Thyroid gland (tissue), 4 donors: ENCODE measurements around the gene CEP83. TPM values are rescaled to one million over a fixed set of nuclear protein-coding genes. Genes with fewer than 3 reads are reported as not detected.

Experiments used
- DNase-seq, 2 donors: peaks; one replicate each; pipeline ENCODE4 v3.0.0-alpha.2; 2019
- H3K27ac ChIP-seq, 3 donors: fragments of 200-600 bp; sonication (generic); 1 replicate in 2 of 3; 2 replicates in 1 of 3; pipeline ENCODE4 v1.5.1; 2016 to 2019; ENCODE audit warnings: mild to moderate bottlenecking in 1 of 3, moderate library complexity in 1 of 3
- H3K27me3 ChIP-seq: fragments of 200-600 bp; sonication (generic); one replicate; pipeline ENCODE4 v1.5.1; 2019
- H3K36me3 ChIP-seq, 2 donors: fragments of 200-600 bp; sonication (generic); one replicate each; pipeline ENCODE4 v1.5.1; 2016 to 2019
- H3K4me1 ChIP-seq, 2 donors: fragments of 200-600 bp; sonication (generic); one replicate each; pipeline ENCODE4 v1.5.1; 2017 to 2019
- H3K4me3 ChIP-seq, 3 donors: fragments of 200-600 bp; sonication (generic); replicated peaks in 1 of 3; 1 replicate in 2 of 3; 2 replicates in 1 of 3; pipeline ENCODE4 v1.5.1; 2016; ENCODE audit warnings: mild to moderate bottlenecking in 1 of 3
- H3K9me3 ChIP-seq: fragments of 200-600 bp; sonication (generic); one replicate; pipeline ENCODE4 v1.5.1; 2017
- POLR2A ChIP-seq, 2 donors: fragments of 450-650 bp; IDR thresholded peaks; one replicate each; pipeline ENCODE4 v1.6.1; 2017; ENCODE audit warnings: antibody characterized with exemption in 2 of 2, mild to moderate bottlenecking in 2 of 2, moderate library complexity in 1 of 2
- WGBS, 2 donors: methylation state at CpG; one replicate each; pipeline ENCODE4 v1.1.5; 2017; 5-methylcytosine and 5-hydroxymethylcytosine counted together
- intact Hi-C: fragments of 100-400 bp; cut with DNase I; formaldehyde crosslinking; loops from one replicate; pipeline ENCODE4 v1.15.1; 2023
- total RNA-seq, 4 donors: library from RNA; depleted of rRNA; stranded (reverse); fragments of >200 nt; gene quantifications; one replicate each; pipeline ENCODE4 v1.2.3, GENCODE V29; 2016
- TF ChIP-seq, protein P1 (sequence below), 6 experiments: fragments of 200-600 bp in 3 of 6; fragments of 450-650 bp in 3 of 6; sonication (generic) in 3 of 6; IDR thresholded peaks; one replicate each; pipeline ENCODE4 v1.5.1; 2016 to 2019; ENCODE audit warnings: antibody characterized with exemption in 6 of 6, mild to moderate bottlenecking in 2 of 6, inconsistent platforms in 1 of 6, moderate library complexity in 1 of 6

CEP83 gene
- total RNA-seq, 4 donors from 2014 or later = 24.1 to 41.9 (median 29.4) TPM

DNA sequence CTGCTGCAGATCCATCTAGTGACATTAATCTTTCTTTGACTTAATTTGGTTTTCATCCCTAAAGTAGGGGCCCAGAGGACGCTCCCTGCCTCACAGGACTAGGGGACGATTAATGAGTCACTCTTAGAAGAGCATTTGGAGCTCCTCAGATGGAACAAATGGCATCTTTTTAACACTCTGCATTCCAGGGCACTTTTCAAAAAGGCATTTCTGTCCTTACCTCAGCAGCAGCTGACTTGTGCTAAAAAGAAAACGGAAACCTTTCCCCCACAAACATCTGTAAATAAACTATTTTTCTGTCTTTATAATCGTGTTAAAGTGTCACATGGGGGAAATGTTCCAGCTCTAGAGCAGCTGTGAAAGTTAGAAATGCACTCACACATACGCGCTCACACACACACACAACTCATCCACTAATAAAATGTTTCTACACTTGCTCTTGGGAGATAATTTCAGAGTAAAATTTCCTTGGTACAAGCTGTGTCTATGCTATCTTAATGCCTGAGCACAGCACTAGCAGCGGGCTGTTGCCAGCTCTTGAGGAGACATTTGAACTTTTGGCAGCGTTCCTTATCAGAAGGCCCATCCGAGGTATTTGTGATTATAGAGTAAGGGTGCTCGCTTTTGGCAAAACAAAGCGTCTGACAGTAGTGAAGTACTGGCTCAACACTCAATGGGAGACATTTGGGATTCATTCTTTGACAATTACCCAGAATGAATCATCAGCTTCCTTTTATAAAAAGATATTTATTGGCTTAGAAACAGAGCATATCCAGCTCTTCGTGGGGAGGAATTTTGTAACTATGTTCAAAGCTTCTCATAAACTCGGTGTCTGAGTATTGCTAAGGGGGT is 170.0 kb downstream of the CEP83 start:
- Histone ChIP-seq H3K4me3 (no peak overlapping the region), H3K36me3 (no peaks in the 10 kb centered on the region), H3K27ac (peak overlapping the region; percentile 53 to 79 (median 79)), H3K27me3 (no peaks in the 10 kb centered on the region), H3K4me1 (peaks cover 15 to 36% of the 10 kb centered on the region in 2 donors), H3K9me3 (no peaks in the 10 kb centered on the region)
- TF ChIP-seq POLR2A (IDR thresholded peaks at IDR 0.05) = no peak
- TF ChIP-seq, protein P1, sequence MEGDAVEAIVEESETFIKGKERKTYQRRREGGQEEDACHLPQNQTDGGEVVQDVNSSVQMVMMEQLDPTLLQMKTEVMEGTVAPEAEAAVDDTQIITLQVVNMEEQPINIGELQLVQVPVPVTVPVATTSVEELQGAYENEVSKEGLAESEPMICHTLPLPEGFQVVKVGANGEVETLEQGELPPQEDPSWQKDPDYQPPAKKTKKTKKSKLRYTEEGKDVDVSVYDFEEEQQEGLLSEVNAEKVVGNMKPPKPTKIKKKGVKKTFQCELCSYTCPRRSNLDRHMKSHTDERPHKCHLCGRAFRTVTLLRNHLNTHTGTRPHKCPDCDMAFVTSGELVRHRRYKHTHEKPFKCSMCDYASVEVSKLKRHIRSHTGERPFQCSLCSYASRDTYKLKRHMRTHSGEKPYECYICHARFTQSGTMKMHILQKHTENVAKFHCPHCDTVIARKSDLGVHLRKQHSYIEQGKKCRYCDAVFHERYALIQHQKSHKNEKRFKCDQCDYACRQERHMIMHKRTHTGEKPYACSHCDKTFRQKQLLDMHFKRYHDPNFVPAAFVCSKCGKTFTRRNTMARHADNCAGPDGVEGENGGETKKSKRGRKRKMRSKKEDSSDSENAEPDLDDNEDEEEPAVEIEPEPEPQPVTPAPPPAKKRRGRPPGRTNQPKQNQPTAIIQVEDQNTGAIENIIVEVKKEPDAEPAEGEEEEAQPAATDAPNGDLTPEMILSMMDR (IDR thresholded peaks at IDR 0.05) = no peak
- WGBS, 2 donors = 27 to 29% methylated on average over 13 of the region's 13 CpGs
- intact Hi-C loops = no loop called here
- peak; percentile 75 for DNase-seq

DNA sequence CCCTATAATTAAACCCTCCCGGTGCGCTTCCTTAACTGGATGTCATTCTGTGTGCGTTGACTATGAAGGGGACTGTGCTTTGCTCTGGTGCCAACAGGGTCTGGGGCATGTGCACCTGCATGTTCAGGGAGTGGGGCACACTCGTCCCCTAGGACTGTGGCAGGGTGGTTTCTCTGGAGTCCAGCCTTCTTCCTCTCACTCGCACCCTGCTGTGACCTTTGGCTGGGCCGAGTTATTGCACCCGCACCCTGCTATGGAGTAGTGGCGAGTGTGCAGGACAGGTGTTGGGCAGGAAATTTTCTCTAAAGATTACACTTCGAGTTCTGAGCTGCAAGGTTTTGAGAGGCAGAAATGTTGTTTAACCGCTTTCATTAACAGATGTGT is 172.4 kb downstream of the CEP83 start:
- no peak for TF ChIP-seq POLR2A (IDR thresholded peaks at IDR 0.05)
- TF ChIP-seq, protein P1 (IDR thresholded peaks at IDR 0.05) = no peak
- DNase-seq = no peak
- intact Hi-C loops = no loop called here
- H3K36me3 ChIP-seq = no peaks in the 10 kb centered on the region
- H3K4me1 ChIP-seq = peaks cover 23 to 47% of the 10 kb centered on the region in 2 donors
- 71 to 80% methylated on average over 10 of the region's 10 CpGs for WGBS, 2 donors
- no peaks in the 10 kb centered on the region for H3K27me3 ChIP-seq
- no peaks in the 10 kb centered on the region for H3K9me3 ChIP-seq
- no peak overlapping the region for H3K27ac ChIP-seq
- no peak overlapping the region for H3K4me3 ChIP-seq

DNA sequence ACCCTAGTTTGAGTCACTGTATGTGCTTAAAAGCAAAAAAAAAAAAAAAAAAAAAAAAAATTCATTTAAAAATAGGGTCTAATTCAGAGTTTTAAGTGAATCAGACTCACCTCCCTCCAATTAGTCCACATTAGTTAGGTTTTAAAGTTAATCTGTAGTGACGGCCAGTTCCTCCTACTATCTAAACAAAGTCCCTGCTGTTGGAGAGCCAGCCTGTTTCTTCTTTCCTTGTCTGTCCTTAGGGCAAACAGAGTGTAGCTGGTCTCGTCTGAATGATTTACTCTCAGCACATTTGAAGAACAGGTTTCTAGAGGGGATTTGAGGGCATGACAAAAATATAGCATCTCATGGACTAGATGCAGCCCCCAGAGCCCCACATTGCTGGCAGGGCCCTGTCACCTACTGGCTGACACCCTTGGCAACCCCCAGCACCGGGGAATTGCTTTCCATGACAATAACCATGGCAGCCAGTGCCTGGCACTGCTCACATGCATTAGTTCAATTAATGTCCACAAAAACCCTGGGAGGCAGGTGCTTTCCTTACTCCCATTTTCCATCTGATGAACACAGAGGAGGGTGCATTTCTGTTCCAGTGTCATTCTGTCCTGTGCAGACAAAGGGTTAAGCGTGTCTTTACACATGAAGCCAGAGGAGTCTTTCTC is 173.0 kb downstream of the CEP83 start:
- H3K36me3 ChIP-seq = no peaks in the 10 kb centered on the region
- H3K4me1 ChIP-seq = peaks cover 25 to 52% of the 10 kb centered on the region in 2 donors
- no peak overlapping the region for H3K27ac ChIP-seq
- DNase-seq = peak in 1 of 2 donors; percentile 10
- no peak overlapping the region for H3K4me3 ChIP-seq
- no peak for TF ChIP-seq POLR2A (IDR thresholded peaks at IDR 0.05)
- TF ChIP-seq, protein P1 (IDR thresholded peaks at IDR 0.05) = no peak
- intact Hi-C loops = no loop called here
- no peaks in the 10 kb centered on the region for H3K27me3 ChIP-seq
- H3K9me3 ChIP-seq = no peaks in the 10 kb centered on the region
- WGBS, 2 donors = 53 to 64% methylated on average over 4 of the region's 4 CpGs

DNA sequence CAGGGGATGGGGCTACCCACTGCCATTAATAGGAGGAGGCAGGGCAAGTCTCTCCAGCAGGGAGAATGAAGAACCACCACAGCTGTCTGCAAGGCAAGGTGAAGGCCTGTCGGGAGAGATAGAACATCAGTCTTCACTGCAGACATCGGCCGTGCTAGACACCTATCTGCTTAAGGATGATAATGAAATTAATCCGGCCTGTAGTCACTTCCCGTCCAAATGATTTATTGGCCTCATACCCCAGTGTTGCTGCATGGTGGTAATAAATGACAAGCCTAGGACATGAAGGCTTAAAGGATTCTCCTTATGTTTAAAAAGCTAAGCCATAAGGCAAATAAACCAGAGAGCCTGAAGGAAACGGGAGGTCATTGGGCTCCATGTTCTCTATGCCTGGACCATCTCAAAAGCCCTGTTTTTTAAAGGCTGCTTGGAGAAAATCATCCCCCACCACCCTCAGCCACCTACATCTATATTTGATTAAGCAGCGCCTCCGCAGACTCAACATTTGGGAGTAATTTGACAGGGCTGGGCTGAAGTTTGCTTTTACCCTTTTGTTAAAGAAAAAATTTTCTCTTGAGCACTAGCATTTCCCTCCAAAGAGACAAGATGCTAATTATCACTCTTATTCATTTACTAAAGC is 173.6 kb downstream of the CEP83 start:
- peaks cover 30 to 57% of the 10 kb centered on the region in 2 donors for H3K4me1 ChIP-seq
- DNase-seq = no peak
- no peaks in the 10 kb centered on the region for H3K36me3 ChIP-seq
- TF ChIP-seq POLR2A (IDR thresholded peaks at IDR 0.05) = no peak
- TF ChIP-seq, protein P1 (IDR thresholded peaks at IDR 0.05) = no peak
- 91 to 94% methylated on average over 8 of the region's 8 CpGs for WGBS, 2 donors
- H3K27ac ChIP-seq = no peak overlapping the region
- no peaks in the 10 kb centered on the region for H3K27me3 ChIP-seq
- no peaks in the 10 kb centered on the region for H3K9me3 ChIP-seq
- no peak overlapping the region for H3K4me3 ChIP-seq
- intact Hi-C loops = no loop called here
